PC-9 (cell line): Measurements from ENCODE around the gene ST6GALNAC3.

Experiments used
- EZH2 ChIP-seq: fragments of 200-600 bp; sonication (generic); IDR thresholded peaks from 2 replicates; pipeline ENCODE4 v1.8.0; 2017; ENCODE audit warnings: antibody characterized with exemption, low read depth
- TF ChIP-seq, protein P1 (sequence below): fragments of 200-600 bp; sonication (generic); conservative IDR thresholded peaks from 2 replicates; pipeline ENCODE4 v1.6.1; 2017; ENCODE audit warnings: mixed run types, antibody characterized with exemption, mild to moderate bottlenecking, moderate library complexity

GRCh38 chr1:76317299-76317900, 242.9 kb downstream of the ST6GALNAC3 start:
- TF ChIP-seq EZH2 = no peak
- TF ChIP-seq, protein P1, sequence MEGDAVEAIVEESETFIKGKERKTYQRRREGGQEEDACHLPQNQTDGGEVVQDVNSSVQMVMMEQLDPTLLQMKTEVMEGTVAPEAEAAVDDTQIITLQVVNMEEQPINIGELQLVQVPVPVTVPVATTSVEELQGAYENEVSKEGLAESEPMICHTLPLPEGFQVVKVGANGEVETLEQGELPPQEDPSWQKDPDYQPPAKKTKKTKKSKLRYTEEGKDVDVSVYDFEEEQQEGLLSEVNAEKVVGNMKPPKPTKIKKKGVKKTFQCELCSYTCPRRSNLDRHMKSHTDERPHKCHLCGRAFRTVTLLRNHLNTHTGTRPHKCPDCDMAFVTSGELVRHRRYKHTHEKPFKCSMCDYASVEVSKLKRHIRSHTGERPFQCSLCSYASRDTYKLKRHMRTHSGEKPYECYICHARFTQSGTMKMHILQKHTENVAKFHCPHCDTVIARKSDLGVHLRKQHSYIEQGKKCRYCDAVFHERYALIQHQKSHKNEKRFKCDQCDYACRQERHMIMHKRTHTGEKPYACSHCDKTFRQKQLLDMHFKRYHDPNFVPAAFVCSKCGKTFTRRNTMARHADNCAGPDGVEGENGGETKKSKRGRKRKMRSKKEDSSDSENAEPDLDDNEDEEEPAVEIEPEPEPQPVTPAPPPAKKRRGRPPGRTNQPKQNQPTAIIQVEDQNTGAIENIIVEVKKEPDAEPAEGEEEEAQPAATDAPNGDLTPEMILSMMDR = no peak
